ENCODE measurements around the gene LRMDA.

DNA sequence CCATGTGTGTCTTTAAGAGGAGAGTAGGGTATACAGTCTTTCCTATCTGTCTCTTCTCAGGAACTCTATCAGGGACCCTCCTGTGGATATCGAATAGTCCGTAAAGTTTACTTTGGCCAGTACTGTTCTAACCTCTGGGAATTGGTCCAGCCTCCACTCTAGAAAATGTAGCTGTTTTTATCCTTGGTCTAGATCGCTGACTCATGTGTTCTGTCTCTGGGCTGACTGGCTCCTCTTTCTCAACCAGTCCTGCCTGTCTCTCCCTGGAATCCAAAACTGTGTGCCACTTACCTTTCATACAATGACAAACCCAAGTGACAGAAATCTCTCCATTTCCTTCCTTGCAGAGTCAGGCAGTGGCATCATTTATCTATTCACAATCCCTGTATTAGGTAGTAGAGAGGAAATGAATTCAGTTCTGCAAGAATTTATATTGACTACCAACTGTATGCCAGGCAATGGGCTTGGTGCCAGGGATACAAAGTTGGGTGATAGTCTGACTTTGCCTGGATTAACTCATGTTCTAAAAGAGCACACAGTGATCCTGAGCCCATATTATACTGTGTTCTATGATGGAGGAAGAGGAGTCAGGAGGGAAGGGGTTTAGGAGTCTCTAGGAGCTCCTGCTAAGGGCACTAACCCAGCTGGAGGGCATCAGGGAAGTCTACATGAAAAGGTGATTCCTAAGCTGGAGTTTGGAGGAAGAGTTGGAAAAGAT is 232.7 kb downstream of the LRMDA start:
- no peak for TF ChIP-seq MYC (IDR thresholded peaks at IDR 0.05; ENCODE audit: insufficient read depth, insufficient read length, insufficient replicate concordance, low read length, severe bottlenecking)
- TF ChIP-seq, protein P1, sequence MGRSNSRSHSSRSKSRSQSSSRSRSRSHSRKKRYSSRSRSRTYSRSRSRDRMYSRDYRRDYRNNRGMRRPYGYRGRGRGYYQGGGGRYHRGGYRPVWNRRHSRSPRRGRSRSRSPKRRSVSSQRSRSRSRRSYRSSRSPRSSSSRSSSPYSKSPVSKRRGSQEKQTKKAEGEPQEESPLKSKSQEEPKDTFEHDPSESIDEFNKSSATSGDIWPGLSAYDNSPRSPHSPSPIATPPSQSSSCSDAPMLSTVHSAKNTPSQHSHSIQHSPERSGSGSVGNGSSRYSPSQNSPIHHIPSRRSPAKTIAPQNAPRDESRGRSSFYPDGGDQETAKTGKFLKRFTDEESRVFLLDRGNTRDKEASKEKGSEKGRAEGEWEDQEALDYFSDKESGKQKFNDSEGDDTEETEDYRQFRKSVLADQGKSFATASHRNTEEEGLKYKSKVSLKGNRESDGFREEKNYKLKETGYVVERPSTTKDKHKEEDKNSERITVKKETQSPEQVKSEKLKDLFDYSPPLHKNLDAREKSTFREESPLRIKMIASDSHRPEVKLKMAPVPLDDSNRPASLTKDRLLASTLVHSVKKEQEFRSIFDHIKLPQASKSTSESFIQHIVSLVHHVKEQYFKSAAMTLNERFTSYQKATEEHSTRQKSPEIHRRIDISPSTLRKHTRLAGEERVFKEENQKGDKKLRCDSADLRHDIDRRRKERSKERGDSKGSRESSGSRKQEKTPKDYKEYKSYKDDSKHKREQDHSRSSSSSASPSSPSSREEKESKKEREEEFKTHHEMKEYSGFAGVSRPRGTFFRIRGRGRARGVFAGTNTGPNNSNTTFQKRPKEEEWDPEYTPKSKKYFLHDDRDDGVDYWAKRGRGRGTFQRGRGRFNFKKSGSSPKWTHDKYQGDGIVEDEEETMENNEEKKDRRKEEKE (IDR thresholded peaks at IDR 0.05): no peak

All from GM12878 (cell line).